Gastroesophageal sphincter (tissue), 3 donors: Measurements from ENCODE around the gene NKD2.

Source experiments
- CTCF ChIP-seq, 4 experiments: fragments of 200-600 bp in 2 of 4; fragments of 450-650 bp in 2 of 4; sonication (generic) in 1 of 4; IDR thresholded peaks; one replicate each; pipeline ENCODE4 v1.5.1; 2017 to 2019; ENCODE audit warnings: antibody characterized with exemption in 4 of 4, mild to moderate bottlenecking in 2 of 4, moderate library complexity in 2 of 4
- POLR2A ChIP-seq, 2 donors: fragments of 450-650 bp; IDR thresholded peaks; one replicate each; pipeline ENCODE4 v1.6.1; 2017; ENCODE audit warnings: antibody characterized with exemption in 2 of 2, mild to moderate bottlenecking in 2 of 2, moderate library complexity in 1 of 2
- POLR2AphosphoS5 ChIP-seq: sonication (generic); formaldehyde crosslinking; IDR thresholded peaks from one replicate; pipeline ENCODE4 v1.6.1; 2017; ENCODE audit warnings: antibody characterized with exemption

DNA sequence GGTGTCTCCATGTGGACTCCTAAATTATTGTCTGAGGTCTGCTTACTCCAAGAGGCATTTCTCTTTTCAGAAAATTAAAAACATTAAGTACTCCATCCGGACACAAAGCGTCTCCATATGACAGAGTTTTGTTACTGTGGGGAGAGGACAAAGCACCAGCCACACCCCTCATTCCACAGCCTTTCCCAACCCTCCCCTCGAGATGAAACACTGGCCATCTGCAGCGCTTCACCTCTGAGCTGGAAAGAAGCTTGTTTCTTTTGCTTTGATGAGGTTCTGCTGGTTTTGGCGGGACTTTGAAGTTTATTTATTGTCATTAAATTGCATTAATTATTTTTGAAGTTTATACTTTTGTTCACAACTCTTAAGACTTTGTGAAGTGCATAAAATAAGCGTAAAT is 27.6 kb upstream of the NKD2 start:
- no peak for TF ChIP-seq CTCF (IDR thresholded peaks at IDR 0.05)
- no peak for TF ChIP-seq POLR2A (IDR thresholded peaks at IDR 0.05)
- TF ChIP-seq POLR2AphosphoS5: no peak
